ENCODE data around the gene GSDME. TPM values are rescaled to one million over a fixed set of nuclear protein-coding genes. Genes with fewer than 3 reads are reported as not detected.
A peak's percentile ranks its signal among the peaks of the same experiment; 100 is the strongest.

GSDME gene
- total RNA-seq, 1 donor from 2014 or later, result 5.6 TPM

GRCh38 chr7:24659505-24659904 lies 97.8 kb downstream of the GSDME start:
- H3K27me3 ChIP-seq (ENCODE audit: low read depth), result no peaks in the 10 kb centered on the region
- intact Hi-C loops (cut with micrococcal nuclease), result no loop called here
- no peak overlapping the region for H3K27ac ChIP-seq (replicated peaks)
- TF ChIP-seq, protein P1, sequence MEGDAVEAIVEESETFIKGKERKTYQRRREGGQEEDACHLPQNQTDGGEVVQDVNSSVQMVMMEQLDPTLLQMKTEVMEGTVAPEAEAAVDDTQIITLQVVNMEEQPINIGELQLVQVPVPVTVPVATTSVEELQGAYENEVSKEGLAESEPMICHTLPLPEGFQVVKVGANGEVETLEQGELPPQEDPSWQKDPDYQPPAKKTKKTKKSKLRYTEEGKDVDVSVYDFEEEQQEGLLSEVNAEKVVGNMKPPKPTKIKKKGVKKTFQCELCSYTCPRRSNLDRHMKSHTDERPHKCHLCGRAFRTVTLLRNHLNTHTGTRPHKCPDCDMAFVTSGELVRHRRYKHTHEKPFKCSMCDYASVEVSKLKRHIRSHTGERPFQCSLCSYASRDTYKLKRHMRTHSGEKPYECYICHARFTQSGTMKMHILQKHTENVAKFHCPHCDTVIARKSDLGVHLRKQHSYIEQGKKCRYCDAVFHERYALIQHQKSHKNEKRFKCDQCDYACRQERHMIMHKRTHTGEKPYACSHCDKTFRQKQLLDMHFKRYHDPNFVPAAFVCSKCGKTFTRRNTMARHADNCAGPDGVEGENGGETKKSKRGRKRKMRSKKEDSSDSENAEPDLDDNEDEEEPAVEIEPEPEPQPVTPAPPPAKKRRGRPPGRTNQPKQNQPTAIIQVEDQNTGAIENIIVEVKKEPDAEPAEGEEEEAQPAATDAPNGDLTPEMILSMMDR (IDR thresholded peaks at IDR 0.05; ENCODE audit: borderline replicate concordance), result no peak
- no peak overlapping the region for H3K4me3 ChIP-seq
- H3K36me3 ChIP-seq, result no peaks in the 10 kb centered on the region
- no peak for DNase-seq
- H3K4me1 ChIP-seq, result no peaks in the 10 kb centered on the region
- H3K9me3 ChIP-seq (replicated peaks), result no peaks in the 10 kb centered on the region

- Histone ChIP-seq H3K27me3 (ENCODE audit: low read depth) (no peaks in the 10 kb centered on the region), H3K9me3 (replicated peaks) (no peaks in the 10 kb centered on the region), H3K36me3 (no peaks in the 10 kb centered on the region), H3K4me1 (no peaks in the 10 kb centered on the region), H3K27ac (replicated peaks) (no peak overlapping the region), H3K4me3 (no peak overlapping the region)
- DNase-seq, result no peak
- TF ChIP-seq, protein P1 (IDR thresholded peaks at IDR 0.05; ENCODE audit: borderline replicate concordance), result no peak
- intact Hi-C loops (cut with micrococcal nuclease), result no loop called here
Observed at GRCh38 chr7:24657980-24658379, 99.3 kb downstream of the GSDME start.

DNA sequence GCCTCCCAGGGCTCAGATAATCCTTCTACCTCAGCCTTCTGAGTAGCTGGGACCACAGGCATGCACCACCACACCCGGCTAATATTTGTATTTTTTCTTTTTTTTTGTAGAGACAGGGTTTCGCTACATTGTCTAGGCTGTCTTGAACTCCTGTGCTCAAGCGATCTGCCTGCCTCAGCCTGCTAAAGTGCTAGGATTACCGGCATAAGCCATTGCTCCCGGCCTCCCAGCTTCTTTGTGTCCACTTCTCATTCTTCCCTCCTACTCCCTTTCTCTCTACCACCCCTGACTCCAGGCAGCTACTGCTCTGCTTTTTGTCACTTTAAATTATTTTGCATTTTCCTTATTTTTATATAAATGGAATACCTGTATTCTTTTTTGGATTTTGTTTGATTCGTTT lies 100.7 kb downstream of the GSDME start:
- TF ChIP-seq, protein P1 (IDR thresholded peaks at IDR 0.05; ENCODE audit: borderline replicate concordance), result no peak
- H3K9me3 ChIP-seq (replicated peaks), result no peaks in the 10 kb centered on the region
- H3K27ac ChIP-seq (replicated peaks), result no peak overlapping the region
- intact Hi-C loops (cut with micrococcal nuclease), result no loop called here
- no peak for DNase-seq
- H3K4me3 ChIP-seq, result no peak overlapping the region
- no peaks in the 10 kb centered on the region for H3K36me3 ChIP-seq
- no peaks in the 10 kb centered on the region for H3K4me1 ChIP-seq
- no peaks in the 10 kb centered on the region for H3K27me3 ChIP-seq (ENCODE audit: low read depth)

GRCh38 chr7:24654305-24654704 lies 103.0 kb downstream of the GSDME start:
- Histone ChIP-seq H3K4me1 (no peaks in the 10 kb centered on the region), H3K27ac (replicated peaks) (no peak overlapping the region), H3K36me3 (no peaks in the 10 kb centered on the region), H3K4me3 (no peak overlapping the region), H3K9me3 (replicated peaks) (no peaks in the 10 kb centered on the region), H3K27me3 (ENCODE audit: low read depth) (no peaks in the 10 kb centered on the region)
- TF ChIP-seq, protein P1 (IDR thresholded peaks at IDR 0.05; ENCODE audit: borderline replicate concordance), result no peak
- no peak for DNase-seq
- intact Hi-C loops (cut with micrococcal nuclease), result no loop called here

DNA sequence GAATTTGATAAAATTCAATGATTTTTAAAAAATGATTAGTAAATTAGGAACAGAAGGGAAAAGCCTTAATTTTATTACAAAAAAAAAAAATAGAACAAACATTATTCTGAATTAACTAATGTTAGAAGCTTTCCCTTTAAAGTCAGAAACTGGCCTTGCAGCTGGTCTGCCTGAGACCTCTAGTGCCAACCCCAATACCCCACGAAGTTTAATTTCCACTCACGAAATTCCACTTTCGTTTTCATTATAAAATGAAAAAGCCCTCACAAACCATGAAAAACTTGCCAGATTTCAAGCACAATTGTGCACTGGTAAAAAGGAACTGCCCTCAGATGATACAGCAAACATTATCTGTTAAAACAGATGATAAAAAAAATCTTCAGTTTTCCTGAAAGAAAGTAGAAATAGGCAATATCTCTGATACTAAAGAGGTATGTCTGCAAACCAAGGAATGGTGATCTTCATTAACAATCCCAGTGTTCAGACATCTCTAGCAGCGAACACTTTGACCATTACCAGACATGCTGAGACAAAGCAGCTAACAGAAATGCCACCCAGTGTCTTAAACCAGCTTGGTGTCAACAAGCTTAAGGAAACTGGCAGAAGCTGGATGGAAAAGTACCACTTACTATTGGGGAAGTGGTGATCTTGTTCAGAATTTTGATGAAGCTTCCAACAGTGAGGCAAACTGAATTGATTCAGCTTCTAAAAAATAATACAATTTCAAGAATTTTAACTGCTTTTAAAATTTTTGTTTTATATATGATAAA lies 103.8 kb downstream of the GSDME start:
- H3K9me3 ChIP-seq (replicated peaks), result no peaks in the 10 kb centered on the region
- DNase-seq, result no peak
- no peaks in the 10 kb centered on the region for H3K4me1 ChIP-seq
- H3K27me3 ChIP-seq (ENCODE audit: low read depth), result no peaks in the 10 kb centered on the region
- intact Hi-C loops (cut with micrococcal nuclease), result no loop called here
- H3K27ac ChIP-seq (replicated peaks), result no peak overlapping the region
- H3K4me3 ChIP-seq, result peak overlapping the region; percentile 26
- TF ChIP-seq, protein P1 (IDR thresholded peaks at IDR 0.05; ENCODE audit: borderline replicate concordance), result no peak
- no peaks in the 10 kb centered on the region for H3K36me3 ChIP-seq

All from left ventricle myocardium inferior (tissue), 1 donor.